COLO829 (cell line): ENCODE data around the gene NT5DC1.

Experiments
- DNase-seq: peaks from one replicate; pipeline ENCODE4 v3.0.0; 2012; ENCODE audit warnings: low spot score

NT5DC1 gene

DNA sequence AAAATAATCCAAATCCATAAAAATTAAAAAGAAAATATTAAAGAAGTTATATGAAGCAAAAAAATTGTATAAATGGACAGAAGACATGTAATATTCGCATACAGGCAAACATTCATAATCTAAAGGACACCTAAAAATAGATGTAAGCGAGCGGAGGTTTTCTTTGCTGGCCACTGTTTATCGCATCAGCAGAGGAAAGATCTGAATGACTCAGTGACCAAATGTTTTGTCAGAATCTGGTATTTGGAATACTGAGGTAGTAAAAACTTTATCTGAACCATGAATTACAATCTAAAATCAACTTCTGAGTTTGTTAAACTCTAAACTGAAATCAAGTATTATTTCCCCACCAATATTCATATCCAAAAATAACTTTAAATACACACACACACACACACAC is 145.4 kb downstream of the NT5DC1 start:
- DNase-seq, result no peak

GRCh38 chr6:116247285-116247684 is 146.6 kb downstream of the NT5DC1 start:
- DNase-seq, result no peak

GRCh38 chr6:116248577-116248976 is 147.9 kb downstream of the NT5DC1 start:
- no peak for DNase-seq

- no peak for DNase-seq
Measured at GRCh38 chr6:116251568-116252384, 151.1 kb downstream of the NT5DC1 start.

- DNase-seq, result no peak
Measured at GRCh38 chr6:116253188-116253504, 152.5 kb downstream of the NT5DC1 start.

- DNase-seq, result peak; percentile 89
Measured at GRCh38 chr6:116253505-116254296, 153.0 kb downstream of the NT5DC1 start, which contains the start of gene TSPYL4. Gene TSPYL4, minus strand, starts transcription at chr6:116254075. Its CDS starts 67 bp downstream, at chr6:116254008.

DNA sequence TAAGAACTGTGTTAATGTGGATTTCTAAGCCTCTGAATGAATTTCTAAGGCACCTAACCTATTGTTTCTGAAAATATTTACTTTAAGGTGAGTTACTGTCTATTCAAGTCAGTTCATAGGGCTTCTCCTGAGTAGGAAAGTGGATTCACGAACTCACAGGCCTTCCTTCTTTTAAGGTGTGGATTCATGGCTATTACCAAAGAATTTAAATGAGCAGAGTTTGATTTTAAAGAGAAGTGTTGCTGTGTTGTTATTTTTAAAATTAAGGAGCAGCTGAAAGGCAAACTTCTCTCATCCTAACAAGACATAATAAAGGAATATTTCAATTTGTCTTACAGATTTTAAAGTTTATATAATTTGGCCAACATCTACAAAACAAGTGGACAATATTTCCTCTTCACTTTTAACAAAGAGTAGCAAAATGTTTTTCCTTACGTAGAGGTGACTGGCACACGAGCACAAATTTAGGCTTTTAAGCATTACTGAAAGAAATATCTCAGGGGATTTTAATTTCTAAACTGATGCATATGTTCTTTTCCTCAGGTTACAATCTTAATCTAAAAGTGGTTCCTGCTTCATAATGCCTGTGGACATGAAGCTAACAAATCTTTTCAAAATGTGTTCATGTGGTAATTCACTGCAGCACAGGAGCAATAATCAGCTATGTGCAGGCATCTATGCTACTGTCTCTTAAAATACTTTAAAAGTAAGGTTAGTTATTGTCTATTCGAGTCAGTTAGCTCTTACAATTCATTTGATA is 153.8 kb downstream of the NT5DC1 start:
- DNase-seq, result no peak

GRCh38 chr6:116255246-116255800 is 154.7 kb downstream of the NT5DC1 start:
- no peak for DNase-seq

DNA sequence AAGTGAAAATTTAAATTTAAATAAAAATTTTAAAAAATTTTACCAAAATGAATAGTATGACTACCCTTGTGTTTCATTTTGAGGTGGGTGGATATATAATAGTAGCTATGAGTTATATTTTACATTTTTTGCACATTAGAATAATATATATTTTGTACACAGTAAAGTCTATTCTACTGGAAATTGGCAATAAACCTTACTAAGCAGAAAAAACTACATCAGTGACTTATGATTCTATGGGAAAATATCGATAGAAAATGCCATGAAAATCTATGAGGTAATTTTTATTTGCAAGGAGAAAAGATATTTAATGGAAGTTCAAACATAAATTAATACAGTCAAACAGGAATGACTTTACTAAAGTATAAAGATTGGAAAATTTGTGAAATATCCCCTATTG is 156.0 kb downstream of the NT5DC1 start:
- no peak for DNase-seq

GRCh38 chr6:116258520-116258919 is 157.9 kb downstream of the NT5DC1 start:
- no peak for DNase-seq

DNA sequence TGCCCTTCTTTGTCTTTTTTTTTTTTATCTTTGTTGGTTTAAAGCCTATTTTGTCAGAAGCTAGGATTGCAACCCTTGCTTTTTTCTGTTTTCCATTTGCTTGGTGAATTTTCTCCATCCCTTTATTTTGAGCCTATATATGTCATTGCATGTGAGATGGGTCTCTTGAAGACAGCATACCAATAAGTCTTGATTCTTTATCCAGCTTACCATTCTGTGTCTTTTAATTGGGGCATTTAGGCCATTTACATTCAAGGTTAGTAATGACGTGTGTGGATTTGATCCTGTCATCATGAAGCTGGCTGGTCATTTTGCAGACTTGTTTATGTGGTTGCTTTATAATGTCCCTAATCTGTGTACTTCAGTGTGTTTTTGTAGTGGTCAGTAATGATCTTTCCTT is 162.7 kb downstream of the NT5DC1 start:
- no peak for DNase-seq

- no peak for DNase-seq
Measured at GRCh38 chr6:116265041-116265829, 164.6 kb downstream of the NT5DC1 start.

DNA sequence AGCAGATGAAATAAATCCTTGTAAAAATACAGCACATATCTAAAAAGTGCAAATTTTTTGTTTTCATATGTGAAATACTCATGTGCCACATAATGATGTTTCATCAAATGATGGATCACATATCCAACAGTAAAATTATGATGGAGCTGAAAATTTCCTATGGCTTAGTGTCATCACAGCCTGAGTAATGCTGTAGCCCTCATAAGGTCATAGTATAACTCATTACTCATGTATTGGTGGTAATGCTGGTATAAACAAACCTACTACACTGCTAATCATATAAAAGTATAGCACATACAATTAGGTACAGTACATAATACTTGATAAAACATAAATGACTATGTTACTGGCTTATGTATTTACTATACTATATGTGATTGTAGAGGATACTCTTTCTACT is 166.2 kb downstream of the NT5DC1 start:
- DNase-seq, result no peak

GRCh38 chr6:116267836-116268588 is 167.4 kb downstream of the NT5DC1 start:
- DNase-seq, result no peak

DNA sequence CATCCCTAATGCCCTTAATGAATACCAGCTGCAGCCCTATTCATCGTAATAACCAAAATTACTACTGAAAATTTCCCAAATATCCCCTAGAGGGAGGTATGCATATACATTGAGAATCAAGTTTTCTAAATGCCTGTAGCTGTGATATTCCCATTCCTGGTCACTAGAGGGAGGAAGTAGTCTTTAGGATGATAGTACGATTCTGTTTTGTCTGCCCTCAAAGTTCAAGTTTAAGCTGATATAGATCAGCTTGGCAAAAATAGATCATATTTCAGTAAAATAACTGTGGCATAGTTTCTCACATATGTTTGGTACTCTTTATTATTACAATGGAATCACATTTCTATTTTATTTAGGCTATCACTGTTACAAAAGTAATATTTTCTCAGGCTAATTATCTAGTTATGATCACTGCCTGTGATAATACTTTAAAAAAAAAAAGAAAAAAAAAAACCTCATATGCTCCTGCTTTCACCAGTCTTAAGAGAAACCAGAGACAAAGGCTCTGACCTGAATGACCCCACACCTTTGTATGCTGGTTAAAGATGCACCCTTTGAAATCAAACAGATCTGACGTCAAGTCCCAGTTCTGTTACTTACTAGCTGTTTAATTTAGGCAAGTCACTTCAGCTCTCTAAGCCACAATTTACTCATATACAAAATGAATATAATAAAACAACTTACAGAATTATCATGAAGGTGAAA is 168.1 kb downstream of the NT5DC1 start:
- peak; percentile 63 for DNase-seq

DNA sequence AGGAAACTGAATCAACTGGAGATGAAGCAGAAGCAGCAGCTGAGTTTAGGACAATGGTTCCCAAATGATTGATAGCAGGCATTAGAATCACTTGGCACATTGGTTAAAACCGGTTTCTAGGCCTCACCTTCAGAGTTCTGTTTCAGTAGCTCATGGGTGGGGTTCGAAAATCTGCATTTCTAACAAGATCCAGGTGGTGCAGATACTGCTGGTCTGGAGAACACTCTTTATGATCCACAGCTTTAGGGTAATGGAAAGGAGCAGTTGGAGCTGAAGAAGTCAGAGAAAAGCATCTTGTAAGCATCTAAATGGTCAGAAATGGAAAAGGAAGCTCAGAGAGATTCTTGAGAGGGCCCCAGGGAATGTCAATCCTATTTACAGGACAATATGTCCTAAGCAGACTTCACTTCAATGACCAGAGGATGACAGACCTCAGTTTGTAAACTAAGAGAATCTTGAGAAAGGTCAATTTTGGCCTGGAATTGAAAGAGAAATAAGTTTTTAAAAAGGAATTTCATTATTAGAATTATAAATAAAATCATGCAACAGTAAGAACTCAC is 170.6 kb downstream of the NT5DC1 start:
- DNase-seq, result no peak

GRCh38 chr6:116277124-116277523 is 176.5 kb downstream of the NT5DC1 start:
- no peak for DNase-seq

DNA sequence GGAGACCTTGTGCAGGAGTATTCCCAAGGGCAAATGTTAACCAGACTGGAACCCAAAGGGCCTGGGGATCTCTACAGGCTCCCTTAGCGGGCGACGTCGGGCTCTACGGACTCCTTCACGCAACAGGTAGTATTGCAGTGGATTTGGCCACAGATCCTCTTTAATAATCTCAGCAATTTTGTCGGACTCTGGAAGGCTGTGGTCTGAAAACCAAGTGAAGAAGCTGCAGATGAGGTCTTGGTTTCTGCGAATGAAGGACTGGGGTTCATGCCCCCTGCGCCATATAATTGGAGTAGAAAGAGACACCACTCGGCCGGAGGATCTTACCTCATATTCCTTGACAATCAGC is 177.8 kb downstream of the NT5DC1 start:
- no peak for DNase-seq

- no peak for DNase-seq
Measured at GRCh38 chr6:116278854-116279231, 178.2 kb downstream of the NT5DC1 start.
